ENCODE measurements around the gene RARB. TPM values are rescaled to one million over a fixed set of nuclear protein-coding genes. Genes with fewer than 3 reads are reported as not detected.

The RARB gene
- total and polyA plus RNA-seq, 2 donors (not counting 3 experiments of a cell fraction or from before 2014, with no cell fraction given) = 15.3 to 23.4 TPM

DNA sequence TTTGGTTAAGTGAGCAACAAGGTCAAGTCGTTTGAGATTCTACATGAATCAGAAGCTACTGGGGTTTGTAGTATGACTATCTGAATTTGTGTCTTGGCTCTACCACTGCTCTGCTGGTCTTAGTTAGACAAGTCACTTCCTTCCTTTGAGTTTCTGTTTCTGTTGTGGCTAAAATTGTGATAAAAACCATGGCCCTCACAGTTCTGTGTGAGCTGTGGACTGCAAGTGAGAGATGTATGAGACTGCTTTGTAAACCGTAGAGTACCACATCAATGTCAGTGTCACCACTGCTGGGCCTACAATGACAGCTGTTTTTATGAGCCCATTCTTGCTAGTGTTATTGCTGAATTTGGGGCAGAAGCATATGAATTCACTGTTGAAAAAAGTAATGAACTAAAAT is 32.7 kb downstream of the RARB start:
- peak overlapping the region; percentile 34 for H3K4me2 ChIP-seq (ENCODE audit: insufficient read depth, low read length)
- TF ChIP-seq, protein P1, sequence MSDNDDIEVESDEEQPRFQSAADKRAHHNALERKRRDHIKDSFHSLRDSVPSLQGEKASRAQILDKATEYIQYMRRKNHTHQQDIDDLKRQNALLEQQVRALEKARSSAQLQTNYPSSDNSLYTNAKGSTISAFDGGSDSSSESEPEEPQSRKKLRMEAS (IDR thresholded peaks at IDR 0.05; ENCODE audit: insufficient read depth, insufficient read length) = no peak
- TF ChIP-seq POLR2AphosphoS5 (IDR thresholded peaks at IDR 0.05; ENCODE audit: insufficient read depth, low read depth, low read length) = peak; percentile 20
- TF ChIP-seq FOS (IDR thresholded peaks at IDR 0.05; ENCODE audit: borderline replicate concordance, insufficient read depth, low read length) = peak; percentile 38
- peak overlapping the region; percentile 25 for H3K27ac ChIP-seq (ENCODE audit: insufficient read depth, low read depth, low read length)
- dilution Hi-C loops (cut with MboI; ENCODE audit: extremely low pct_ligation_motif_present, low sequenced_read_pairs) (no loop called here), intact Hi-C loops (cut with micrococcal nuclease) (no loop called here)
- H3K9me1 ChIP-seq (replicated peaks; ENCODE audit: control insufficient read depth, extremely low read depth, insufficient read depth, low read length) = no peaks in the 10 kb centered on the region
- ChIA-PET POLR2A (no interaction called here), CTCF (interaction anchor here (0.9 to 2.0 kb wide), 7 partner anchors 18 to 132 kb away, joined by 3 to 9 read pairs (median 4); no protein-coding TSS in a partner anchor)
- peak overlapping the region; percentile 12 for H3K9ac ChIP-seq (replicated peaks; ENCODE audit: extremely low read depth, insufficient read depth, low read length)
- peak overlapping the region in 1 of 3 experiments; percentile 15 for H3K4me3 ChIP-seq (replicated peaks in 1 of 3; ENCODE audit: insufficient read depth in 1 of 3, low read depth in 1 of 3, low read length in 3 of 3)
- peaks cover 4 to 5% of the 10 kb centered on the region in 2 experiments for H3K36me3 ChIP-seq (ENCODE audit: control insufficient read depth in 2 of 2, extremely low read depth in 1 of 2, insufficient read depth in 2 of 2, low read length in 2 of 2)
- DNase-seq (ENCODE audit: low read depth, low spot score) (peak; percentile 84), FAIRE-seq (peak; percentile 53)
- peaks cover 21% of the 10 kb centered on the region for H3K79me2 ChIP-seq (ENCODE audit: control insufficient read depth, insufficient read depth, low read length)
- peaks cover 53% of the 10 kb centered on the region for H3K4me1 ChIP-seq (ENCODE audit: control insufficient read depth, extremely low read depth, insufficient read depth, low read length)
- H2AFZ ChIP-seq (ENCODE audit: low read depth, low read length) = no peak overlapping the region
- H4K20me1 ChIP-seq (replicated peaks; ENCODE audit: control insufficient read depth, extremely low read depth, insufficient read depth, low read length) = no peaks in the 10 kb centered on the region
- no TSS peak for BruUV-seq (replicated peaks)
- H3K9me3 ChIP-seq (replicated peaks; ENCODE audit: control insufficient read depth, insufficient read depth, low read length) = no peaks in the 10 kb centered on the region
- H3K27me3 ChIP-seq (ENCODE audit: control insufficient read depth in 2 of 2, insufficient read depth in 2 of 2, low read length in 2 of 2) = no peaks in the 10 kb centered on the region

DNA sequence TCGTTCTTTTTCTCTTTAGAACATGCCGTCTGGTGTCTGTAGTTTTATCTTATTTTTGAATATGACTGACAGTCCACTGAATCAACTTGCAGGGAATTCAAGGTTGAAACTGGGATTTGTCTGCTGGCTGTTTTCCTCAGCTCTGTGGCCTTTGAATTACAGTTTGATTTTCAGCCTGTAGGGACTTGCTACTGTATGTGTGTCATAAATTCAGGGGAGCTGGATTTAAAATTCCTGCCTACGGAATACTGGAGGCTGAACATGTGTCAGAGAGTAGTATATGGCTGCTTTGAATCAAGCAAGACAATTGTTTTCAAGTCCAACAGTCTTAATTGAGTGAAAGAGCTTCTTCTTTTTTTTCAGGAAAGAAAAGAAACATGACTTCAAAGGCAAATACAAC is 33.9 kb downstream of the RARB start:
- peaks cover 4 to 5% of the 10 kb centered on the region in 2 experiments for H3K36me3 ChIP-seq (ENCODE audit: control insufficient read depth in 2 of 2, extremely low read depth in 1 of 2, insufficient read depth in 2 of 2, low read length in 2 of 2)
- H3K9ac ChIP-seq (replicated peaks; ENCODE audit: extremely low read depth, insufficient read depth, low read length) = no peak overlapping the region
- no peaks in the 10 kb centered on the region for H3K27me3 ChIP-seq (ENCODE audit: control insufficient read depth in 2 of 2, insufficient read depth in 2 of 2, low read length in 2 of 2)
- H4K20me1 ChIP-seq (replicated peaks; ENCODE audit: control insufficient read depth, extremely low read depth, insufficient read depth, low read length) = no peaks in the 10 kb centered on the region
- no peaks in the 10 kb centered on the region for H3K9me3 ChIP-seq (replicated peaks; ENCODE audit: control insufficient read depth, insufficient read depth, low read length)
- no peak for FAIRE-seq
- CTCF ChIA-PET = interaction anchor here (2.0 kb wide), 2 partner anchors 18 to 131 kb away, joined by 5 to 9 read pairs; no protein-coding TSS in a partner anchor
- peaks cover 42% of the 10 kb centered on the region for H3K4me1 ChIP-seq (ENCODE audit: control insufficient read depth, extremely low read depth, insufficient read depth, low read length)
- no peak overlapping the region for H2AFZ ChIP-seq (ENCODE audit: low read depth, low read length)
- no peak overlapping the region for H3K27ac ChIP-seq (ENCODE audit: insufficient read depth, low read depth, low read length)
- H3K4me2 ChIP-seq (ENCODE audit: insufficient read depth, low read length) = no peak overlapping the region
- DNase-seq (ENCODE audit: low read depth, low spot score) = no peak
- no peak overlapping the region for H3K4me3 ChIP-seq (replicated peaks in 1 of 3; ENCODE audit: insufficient read depth in 1 of 3, low read depth in 1 of 3, low read length in 3 of 3)
- H3K79me2 ChIP-seq (ENCODE audit: control insufficient read depth, insufficient read depth, low read length) = peaks cover 20% of the 10 kb centered on the region
- no TSS peak for BruUV-seq (replicated peaks)
- no peaks in the 10 kb centered on the region for H3K9me1 ChIP-seq (replicated peaks; ENCODE audit: control insufficient read depth, extremely low read depth, insufficient read depth, low read length)
- dilution Hi-C loops (cut with MboI; ENCODE audit: extremely low pct_ligation_motif_present, low sequenced_read_pairs) (no loop called here), intact Hi-C loops (cut with micrococcal nuclease) (no loop called here)
- POLR2A ChIA-PET = no interaction called here
- no peak for TF ChIP-seq FOS (IDR thresholded peaks at IDR 0.05; ENCODE audit: borderline replicate concordance, insufficient read depth, low read length)
- no peak for TF ChIP-seq JUN (IDR thresholded peaks at IDR 0.05; ENCODE audit: borderline replicate concordance, insufficient read depth, insufficient read length, low read depth)
- no peak for TF ChIP-seq GATA2 (IDR thresholded peaks at IDR 0.05; ENCODE audit: insufficient read depth, insufficient read length, low read depth, low read length)
- TF ChIP-seq, protein P2, sequence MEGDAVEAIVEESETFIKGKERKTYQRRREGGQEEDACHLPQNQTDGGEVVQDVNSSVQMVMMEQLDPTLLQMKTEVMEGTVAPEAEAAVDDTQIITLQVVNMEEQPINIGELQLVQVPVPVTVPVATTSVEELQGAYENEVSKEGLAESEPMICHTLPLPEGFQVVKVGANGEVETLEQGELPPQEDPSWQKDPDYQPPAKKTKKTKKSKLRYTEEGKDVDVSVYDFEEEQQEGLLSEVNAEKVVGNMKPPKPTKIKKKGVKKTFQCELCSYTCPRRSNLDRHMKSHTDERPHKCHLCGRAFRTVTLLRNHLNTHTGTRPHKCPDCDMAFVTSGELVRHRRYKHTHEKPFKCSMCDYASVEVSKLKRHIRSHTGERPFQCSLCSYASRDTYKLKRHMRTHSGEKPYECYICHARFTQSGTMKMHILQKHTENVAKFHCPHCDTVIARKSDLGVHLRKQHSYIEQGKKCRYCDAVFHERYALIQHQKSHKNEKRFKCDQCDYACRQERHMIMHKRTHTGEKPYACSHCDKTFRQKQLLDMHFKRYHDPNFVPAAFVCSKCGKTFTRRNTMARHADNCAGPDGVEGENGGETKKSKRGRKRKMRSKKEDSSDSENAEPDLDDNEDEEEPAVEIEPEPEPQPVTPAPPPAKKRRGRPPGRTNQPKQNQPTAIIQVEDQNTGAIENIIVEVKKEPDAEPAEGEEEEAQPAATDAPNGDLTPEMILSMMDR (IDR thresholded peaks at IDR 0.05; ENCODE audit: extremely low read depth in 1 of 2, insufficient read depth in 1 of 2, low read depth in 1 of 2, low read length in 2 of 2) = no peak
- TF ChIP-seq POLR2A (IDR thresholded peaks at IDR 0.05; ENCODE audit: low read depth, low read length) = no peak
- no peak for TF ChIP-seq POLR2AphosphoS5 (IDR thresholded peaks at IDR 0.05; ENCODE audit: insufficient read depth, low read depth, low read length)
- TF ChIP-seq MYC (IDR thresholded peaks at IDR 0.05; ENCODE audit: low read depth, low read length) = no peak
- no peak for TF ChIP-seq EZH2 (IDR thresholded peaks at IDR 0.05; ENCODE audit: borderline replicate concordance, low read depth, low read length, severe bottlenecking)
- TF ChIP-seq, protein P1 (IDR thresholded peaks at IDR 0.05; ENCODE audit: insufficient read depth, insufficient read length) = no peak
